HG03558 (cell line): Measurements from ENCODE around the gene SDK2.

ENCODE experiments used
- ATAC-seq: cut with Tn5 transposase; IDR thresholded peaks from one replicate; pipeline ENCODE4 v1.9.1; 2021; ENCODE audit warnings: moderate number of reproducible peaks; ENCODE audit not compliant: unreplicated experiment; ENCODE audit errors: extremely low read depth

Gene SDK2

GRCh38 chr17:73360961-73361761 lies 283.1 kb downstream of the SDK2 start:
- no peak for ATAC-seq

- no peak for ATAC-seq
Observed at GRCh38 chr17:73359987-73360410, 284.2 kb downstream of the SDK2 start.

GRCh38 chr17:73359352-73359751 lies 284.9 kb downstream of the SDK2 start:
- ATAC-seq: no peak

GRCh38 chr17:73358668-73359067 lies 285.6 kb downstream of the SDK2 start:
- ATAC-seq: no peak

GRCh38 chr17:73357981-73358380 lies 286.3 kb downstream of the SDK2 start:
- no peak for ATAC-seq

- no peak for ATAC-seq
Observed at GRCh38 chr17:73357318-73357717, 286.9 kb downstream of the SDK2 start.

GRCh38 chr17:73356561-73357170 lies 287.6 kb downstream of the SDK2 start:
- no peak for ATAC-seq

- no peak for ATAC-seq
Observed at GRCh38 chr17:73354423-73355284, 289.6 kb downstream of the SDK2 start.

- no peak for ATAC-seq
Observed at GRCh38 chr17:73352261-73352660, 292.0 kb downstream of the SDK2 start.

GRCh38 chr17:73351764-73352163 lies 292.5 kb downstream of the SDK2 start:
- no peak for ATAC-seq

- ATAC-seq: no peak
Observed at GRCh38 chr17:73350864-73351263, 293.4 kb downstream of the SDK2 start.

- ATAC-seq: no peak
Observed at GRCh38 chr17:73349647-73350046, 294.6 kb downstream of the SDK2 start.

- no peak for ATAC-seq
Observed at GRCh38 chr17:73349138-73349537, 295.1 kb downstream of the SDK2 start.

- no peak for ATAC-seq
Observed at GRCh38 chr17:73348829-73349095, 295.5 kb downstream of the SDK2 start.

- ATAC-seq: no peak
Observed at GRCh38 chr17:73348018-73348828, 296.0 kb downstream of the SDK2 start.

GRCh38 chr17:73347351-73347750 lies 296.9 kb downstream of the SDK2 start:
- no peak for ATAC-seq

- ATAC-seq: no peak
Observed at GRCh38 chr17:73346501-73347162, 297.6 kb downstream of the SDK2 start.

- ATAC-seq: no peak
Observed at GRCh38 chr17:73343739-73344454, 300.3 kb downstream of the SDK2 start.

GRCh38 chr17:73343168-73343634 lies 301.0 kb downstream of the SDK2 start:
- ATAC-seq: no peak
